ENCODE data around the gene PGD. TPM values are rescaled to one million over a fixed set of nuclear protein-coding genes. Genes with fewer than 3 reads are reported as not detected.

PGD gene
- total RNA-seq: 239 and 294 TPM in 2 replicates

DNA sequence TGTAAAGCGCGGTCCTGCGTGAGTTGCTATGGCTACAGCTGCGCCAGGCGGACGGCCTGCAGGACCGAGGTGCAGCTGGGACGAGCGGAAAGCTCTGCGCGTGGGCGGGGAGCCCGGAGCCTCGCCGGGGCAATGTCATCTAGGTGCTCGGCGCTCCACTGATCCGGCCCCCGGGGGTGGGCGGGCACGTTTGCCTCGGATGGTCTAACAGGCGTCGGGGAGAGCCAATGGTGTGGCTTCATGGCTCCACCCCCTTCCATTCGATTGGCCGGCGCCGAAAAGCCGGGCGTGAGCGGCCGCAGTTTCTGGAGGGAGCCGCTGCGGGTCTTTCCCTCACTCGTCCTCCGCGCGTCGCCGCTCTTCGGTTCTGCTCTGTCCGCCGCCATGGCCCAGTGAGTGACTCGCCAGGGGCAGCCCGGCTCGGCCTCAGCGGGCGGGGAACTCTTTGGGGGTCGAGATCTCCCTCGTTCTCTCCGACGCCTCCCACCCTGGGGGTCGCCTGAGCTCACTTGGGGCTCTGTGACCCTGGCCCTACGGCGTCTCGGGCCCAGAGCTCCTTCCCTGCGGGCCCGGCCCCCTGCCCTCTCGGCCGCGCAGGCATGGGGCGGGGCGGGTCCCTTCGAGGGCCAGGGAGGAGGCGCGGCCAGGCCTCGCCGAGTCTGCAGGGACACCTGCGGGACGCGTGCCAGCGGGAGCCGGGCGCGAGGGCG is at the start of gene PGD:
Gene PGD (plus strand): TSS at position 331 of the 710 bp plus-strand sequence. CDS start 54 bp downstream, at position 385.

GRCh38 chr1:10430216-10431069 is 31.6 kb downstream of the PGD start, which contains the start of gene CENPS:
Gene CENPS, plus strand, starts transcription at chr1:10430433. Its CDS starts 85 bp downstream, at chr1:10430518.

DNA sequence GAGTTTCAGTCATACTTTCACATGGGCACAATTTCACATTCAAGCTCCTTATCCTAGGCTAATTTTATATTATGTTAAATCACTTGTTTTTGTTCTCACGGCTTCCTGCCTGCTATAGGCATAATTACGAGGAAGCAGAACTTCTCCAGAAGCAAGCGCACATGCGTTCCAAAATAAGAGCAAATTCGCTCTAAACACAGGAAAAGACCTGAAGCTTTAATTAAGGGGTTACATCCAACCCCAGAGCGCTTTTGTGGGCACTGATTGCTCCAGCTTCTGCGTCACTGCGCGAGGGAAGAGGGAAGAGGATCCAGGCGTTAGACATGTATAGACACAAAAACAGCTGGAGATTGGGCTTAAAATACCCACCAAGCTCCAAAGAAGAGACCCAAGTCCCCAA is 50.9 kb downstream of the PGD start, which contains the start of gene CORT:
Gene CORT (plus strand): TSS at position 281 of the 400 bp plus-strand sequence. CDS start 193 bp downstream, outside the sequence.

Other genes starting within 250 kb of the PGD start
- 13.4 and 14.7 TPM in 2 replicates for gene KIF1B, start 188.5 kb upstream of the PGD start, total RNA-seq
- 7.0 and 19.8 TPM in 2 replicates for gene CENPS, start 31.4 kb downstream of the PGD start, total RNA-seq
- gene CORT, start 51.0 kb downstream of the PGD start, total RNA-seq: not detected in 2 replicates
- 34.0 and 47.2 TPM in 2 replicates for gene DFFA, start 73.5 kb downstream of the PGD start, total RNA-seq
- gene PEX14, start 75.9 kb downstream of the PGD start, total RNA-seq: 17.9 and 19.5 TPM in 2 replicates